Stimulated activated CD8-positive, alpha-beta memory T cell treated with anti-CD3 and anti-CD28 coated beads, Interleukin-4, amount 100 ng/mL, for 48 hours (primary cell): Measurements from ENCODE around the gene PDZRN3.

Experiments used
- DNase-seq: peaks from one replicate; pipeline ENCODE4 v3.0.0-alpha.2; 2020

Gene PDZRN3

GRCh38 chr3:73409138-73409763 lies 215.5 kb downstream of the PDZRN3 start:
- DNase-seq = no peak

GRCh38 chr3:73408634-73409033 lies 216.1 kb downstream of the PDZRN3 start:
- DNase-seq = no peak

- DNase-seq = no peak
These were observed 217.2 kb downstream of the PDZRN3 start for GRCh38 chr3:73407577-73407976.

- DNase-seq = no peak
These were observed 218.9 kb downstream of the PDZRN3 start for GRCh38 chr3:73405853-73406252.

- no peak for DNase-seq
These were observed 219.7 kb downstream of the PDZRN3 start for GRCh38 chr3:73405000-73405399.

GRCh38 chr3:73404435-73404834 lies 220.3 kb downstream of the PDZRN3 start:
- DNase-seq = no peak

GRCh38 chr3:73403444-73403843 lies 221.3 kb downstream of the PDZRN3 start:
- DNase-seq = no peak

- no peak for DNase-seq
These were observed 223.0 kb downstream of the PDZRN3 start for GRCh38 chr3:73401616-73402279.

GRCh38 chr3:73401059-73401458 lies 223.7 kb downstream of the PDZRN3 start:
- DNase-seq = no peak

- no peak for DNase-seq
These were observed 225.0 kb downstream of the PDZRN3 start for GRCh38 chr3:73399666-73400253.

- DNase-seq = no peak
These were observed 225.6 kb downstream of the PDZRN3 start for GRCh38 chr3:73399106-73399505.

GRCh38 chr3:73398084-73398483 lies 226.7 kb downstream of the PDZRN3 start:
- no peak for DNase-seq

GRCh38 chr3:73394240-73394639 lies 230.5 kb downstream of the PDZRN3 start:
- no peak for DNase-seq

GRCh38 chr3:73393005-73393404 lies 231.7 kb downstream of the PDZRN3 start:
- DNase-seq = no peak

GRCh38 chr3:73391984-73392383 lies 232.8 kb downstream of the PDZRN3 start:
- no peak for DNase-seq

- no peak for DNase-seq
These were observed 234.8 kb downstream of the PDZRN3 start for GRCh38 chr3:73389928-73390327.

- no peak for DNase-seq
These were observed 235.5 kb downstream of the PDZRN3 start for GRCh38 chr3:73389117-73389813.

- DNase-seq = no peak
These were observed 239.2 kb downstream of the PDZRN3 start for GRCh38 chr3:73385568-73385967.

GRCh38 chr3:73384091-73384906 lies 240.4 kb downstream of the PDZRN3 start:
- DNase-seq = no peak

GRCh38 chr3:73383470-73384049 lies 241.2 kb downstream of the PDZRN3 start:
- no peak for DNase-seq

GRCh38 chr3:73381551-73381950 lies 243.2 kb downstream of the PDZRN3 start:
- no peak for DNase-seq

- DNase-seq = no peak
These were observed 243.8 kb downstream of the PDZRN3 start for GRCh38 chr3:73380735-73381532.
